Endodermal cell (in vitro differentiated cells): ENCODE data around the gene DHX32. TPM values are rescaled to one million over a fixed set of nuclear protein-coding genes. Genes with fewer than 3 reads are reported as not detected.

ENCODE experiments used
- DNase-seq: peaks from one replicate; pipeline ENCODE4 v3.0.0-alpha.2; 2017
- H3K27ac ChIP-seq: 2 replicates; pipeline ENCODE4 v1.5.1; 2013; ENCODE audit warnings: mild to moderate bottlenecking, low read depth, low read length, moderate library complexity
- H3K27me3 ChIP-seq: 2 replicates; pipeline ENCODE4 v1.6.1; 2013; ENCODE audit warnings: mild to moderate bottlenecking, low read length, moderate library complexity; ENCODE audit not compliant: insufficient read depth, control insufficient read depth, poor library complexity, severe bottlenecking
- H3K36me3 ChIP-seq: 2 replicates; pipeline ENCODE4 v1.7.0; 2013; ENCODE audit warnings: mild to moderate bottlenecking, low read length, moderate library complexity; ENCODE audit not compliant: control insufficient read depth, insufficient read depth
- H3K4me1 ChIP-seq: one replicate; pipeline ENCODE4 v1.7.0; 2013; ENCODE audit warnings: low read length; ENCODE audit not compliant: control insufficient read depth, insufficient read depth
- H3K4me3 ChIP-seq: 2 replicates; pipeline ENCODE4 v1.5.1; 2013; ENCODE audit warnings: mild to moderate bottlenecking, low read length, moderate library complexity
- H3K9ac ChIP-seq: 2 replicates; pipeline ENCODE4 v1.6.1; 2013; ENCODE audit warnings: mild to moderate bottlenecking, low read length, moderate library complexity; ENCODE audit not compliant: poor library complexity, severe bottlenecking; ENCODE audit errors: extremely low read depth
- H3K9me3 ChIP-seq: 2 replicates; pipeline ENCODE4 v1.6.1; 2013; ENCODE audit warnings: mild to moderate bottlenecking, low read length, moderate library complexity; ENCODE audit not compliant: control insufficient read depth
- H3K27ac Mint-ChIP-seq: 2 replicates; pipeline ENCODE4 v1.8.0; 2020; ENCODE audit warnings: mixed read lengths
- H3K27me3 Mint-ChIP-seq: 2 replicates; pipeline ENCODE4 v1.8.0; 2021; ENCODE audit warnings: mild to moderate bottlenecking, mixed read lengths; ENCODE audit not compliant: insufficient read depth
- H3K36me3 Mint-ChIP-seq: 2 replicates; pipeline ENCODE4 v1.8.0; 2020; ENCODE audit warnings: low read depth, mixed read lengths
- H3K4me1 Mint-ChIP-seq: 2 replicates; pipeline ENCODE4 v1.8.0; 2020; ENCODE audit warnings: mixed read lengths
- H3K4me3 Mint-ChIP-seq: 2 replicates; pipeline ENCODE4 v1.8.0; 2020; ENCODE audit warnings: mild to moderate bottlenecking, moderate library complexity, mixed read lengths
- H3K9me3 Mint-ChIP-seq: 2 replicates; pipeline ENCODE4 v1.8.0; 2020; ENCODE audit warnings: mild to moderate bottlenecking, mixed read lengths
- CTCF ChIP-seq: fragments of 200-600 bp; sonication (generic); conservative IDR thresholded peaks from 2 replicates; pipeline ENCODE4 v1.5.0; 2021; ENCODE audit warnings: antibody characterized with exemption, mild to moderate bottlenecking
- WGBS, 2 experiments: methylation state at CpG; one replicate each; pipeline versions ENCODE4 v1.1.5 to v1.1.7; 2013; ENCODE audit warnings: missing lambda C conversion rate in 2 of 2, mixed read lengths in 1 of 2; ENCODE audit not compliant: insufficient coverage in 1 of 2, insufficient read length in 1 of 2; 5-methylcytosine and 5-hydroxymethylcytosine counted together
- total RNA-seq, 2 donors: library from RNA; stranded (reverse); fragmentation: NEBNext Ultra II Directional in 1 of 2; extraction: Animal tissue kit (Norgen Biotek cat#: 25700) in 1 of 2; gene quantifications; 2 replicates in 1 of 2; 3 replicates in 1 of 2; pipeline ENCODE4 v1.2.1, GENCODE V29; 2021

The DHX32 gene
- total RNA-seq, 2 donors from 2014 or later = 25.4 to 38.1 TPM

DNA sequence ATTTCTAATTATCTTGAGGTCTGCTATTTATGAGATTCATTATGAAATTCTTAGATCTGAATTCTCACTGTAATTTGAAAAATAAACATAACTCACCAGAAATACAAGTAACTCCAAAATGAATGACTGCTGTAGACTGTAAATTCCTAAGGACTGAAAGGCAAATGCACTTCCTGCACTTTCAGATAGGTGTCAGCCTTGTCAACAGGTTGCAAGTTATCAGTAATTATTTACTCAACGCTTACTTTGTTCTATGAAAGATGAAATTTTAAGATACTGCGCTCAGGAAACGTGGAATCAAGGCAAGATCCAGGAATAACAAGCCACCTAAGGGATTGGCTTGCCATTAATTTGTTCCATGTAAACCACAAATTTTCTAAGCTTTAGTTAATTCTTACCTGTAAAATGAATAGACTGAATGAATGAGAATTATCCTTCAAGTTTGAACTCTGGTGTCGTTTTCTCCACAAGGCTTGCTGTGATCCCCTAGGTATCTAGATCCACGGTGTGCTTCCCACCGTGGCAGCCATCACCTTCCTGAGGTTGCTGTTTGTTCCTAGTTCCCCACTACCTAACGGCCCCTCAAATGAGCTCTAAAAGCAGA is 12.6 kb downstream of the DHX32 start:
- Mint-ChIP-seq H3K4me3 (no peak overlapping the region), H3K27ac (no peak overlapping the region), H3K36me3 (peaks cover 28% of the 10 kb centered on the region), H3K9me3 (no peaks in the 10 kb centered on the region), H3K4me1 (peaks cover 7% of the 10 kb centered on the region), H3K27me3 (no peaks in the 10 kb centered on the region)
- H3K27ac ChIP-seq = no peak overlapping the region
- peak; percentile 96 for TF ChIP-seq CTCF
- WGBS, 2 experiments = 59 to 83% methylated on average over 2 to 7 of the region's 7 CpGs
- no peaks in the 10 kb centered on the region for H3K9me3 ChIP-seq
- no peak overlapping the region for H3K4me3 ChIP-seq
- DNase-seq = peak; percentile 66
- H3K4me1 ChIP-seq = no peaks in the 10 kb centered on the region
- H3K9ac ChIP-seq = no peak overlapping the region
- H3K27me3 ChIP-seq = no peaks in the 10 kb centered on the region
- peaks cover 21% of the 10 kb centered on the region for H3K36me3 ChIP-seq

DNA sequence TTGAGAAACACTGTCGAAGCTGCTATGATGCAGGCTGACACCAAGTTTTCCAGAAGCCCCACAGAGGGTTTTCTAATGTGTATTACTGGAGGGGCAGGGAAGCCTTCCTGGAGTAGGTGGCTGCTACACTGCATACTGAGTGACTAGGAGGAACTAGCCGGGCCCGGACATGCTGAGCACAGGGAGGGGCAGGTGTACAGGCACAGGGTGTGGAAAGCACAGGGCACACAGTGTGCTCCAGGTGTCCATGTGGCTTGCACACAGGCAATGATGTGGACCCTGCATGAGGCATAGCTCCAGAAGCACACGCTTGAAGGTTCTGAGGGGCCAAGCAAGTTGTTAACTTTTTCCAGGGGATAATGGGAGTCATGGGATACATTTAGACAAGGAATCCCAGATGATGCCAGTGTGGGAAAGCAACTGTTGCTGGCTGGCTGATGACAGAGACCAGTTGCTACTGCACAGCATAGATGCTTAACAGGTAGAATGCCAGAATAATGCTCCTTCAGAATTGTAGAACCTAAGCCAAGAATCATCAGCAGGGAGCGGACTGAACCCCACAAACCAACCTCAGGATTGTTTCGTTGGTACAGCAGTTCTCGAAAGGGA is 14.6 kb downstream of the DHX32 start:
- H3K36me3 ChIP-seq = peaks cover 20% of the 10 kb centered on the region
- Mint-ChIP-seq H3K4me1 (peaks cover 4% of the 10 kb centered on the region), H3K4me3 (no peak overlapping the region), H3K36me3 (peaks cover 23% of the 10 kb centered on the region), H3K27ac (peak overlapping the region; percentile 44), H3K9me3 (no peaks in the 10 kb centered on the region), H3K27me3 (no peaks in the 10 kb centered on the region)
- 91 to 96% methylated on average over 4 to 7 of the region's 7 CpGs for WGBS, 2 experiments
- no peak overlapping the region for H3K27ac ChIP-seq
- DNase-seq = no peak
- no peaks in the 10 kb centered on the region for H3K27me3 ChIP-seq
- H3K9me3 ChIP-seq = no peaks in the 10 kb centered on the region
- TF ChIP-seq CTCF = no peak
- no peaks in the 10 kb centered on the region for H3K4me1 ChIP-seq
- no peak overlapping the region for H3K9ac ChIP-seq
- no peak overlapping the region for H3K4me3 ChIP-seq

DNA sequence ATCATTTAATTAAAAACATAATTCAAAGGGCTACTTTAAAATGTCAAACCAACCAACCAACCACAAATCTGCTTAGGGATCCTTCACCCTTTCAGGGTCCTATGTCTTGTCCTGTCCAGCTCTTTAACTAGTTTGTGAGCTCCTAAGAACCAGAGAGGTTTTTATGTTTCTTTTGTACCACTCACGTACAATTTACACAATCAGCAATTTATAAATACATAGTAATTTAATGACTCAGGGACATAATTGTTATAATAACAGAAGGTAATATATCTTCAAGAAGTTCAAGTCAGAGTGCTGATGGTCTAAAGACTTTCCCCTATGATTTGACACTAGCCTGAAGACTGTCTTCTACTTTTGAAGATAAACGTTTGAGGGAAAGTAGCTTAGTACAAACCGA is 16.0 kb downstream of the DHX32 start:
- no peaks in the 10 kb centered on the region for H3K27me3 Mint-ChIP-seq
- no peak overlapping the region for H3K27ac ChIP-seq
- no peak overlapping the region for H3K9ac ChIP-seq
- TF ChIP-seq CTCF = no peak
- H3K9me3 Mint-ChIP-seq = no peaks in the 10 kb centered on the region
- H3K4me1 Mint-ChIP-seq = peaks cover 1% of the 10 kb centered on the region
- H3K4me1 ChIP-seq = no peaks in the 10 kb centered on the region
- H3K36me3 ChIP-seq = peaks cover 20% of the 10 kb centered on the region
- 89 to 90% methylated on average over 2 of the region's 3 CpGs for WGBS, 2 experiments
- peaks cover 25% of the 10 kb centered on the region for H3K36me3 Mint-ChIP-seq
- no peaks in the 10 kb centered on the region for H3K27me3 ChIP-seq
- no peak for DNase-seq
- H3K4me3 ChIP-seq = no peak overlapping the region
- no peak overlapping the region for H3K4me3 Mint-ChIP-seq
- no peak overlapping the region for H3K27ac Mint-ChIP-seq
- H3K9me3 ChIP-seq = no peaks in the 10 kb centered on the region
